Caco-2 (cell line): Measurements from ENCODE around the gene C2orf72. TPM values are rescaled to one million over a fixed set of nuclear protein-coding genes. Genes with fewer than 3 reads are reported as not detected.

Experiments
- BruUV-seq: library from RNA; stranded (reverse); fragments of 400-500 nt; replicated peaks from 2 replicates; lab custom pipeline; 2021; lab: Mats Ljungman, UMichigan
- CTCF ChIA-PET: fragments of 300-600 bp; sonication (Branson Sonifier 250); formaldehyde crosslinking; loops from one replicate; lab custom pipeline; 2022; ENCODE audit warnings: antibody characterized with exemption; lab: Charles Lee
- POLR2A ChIA-PET: fragments of 300-600 bp; sonication (Branson Sonifier 250); formaldehyde crosslinking; loops from one replicate; lab custom pipeline; 2022; ENCODE audit warnings: antibody characterized with exemption; lab: Charles Lee
- DNase-seq, 2 experiments: peaks; one replicate each; pipeline versions ENCODE4 v3.0.0 to v3.0.0-alpha.2; 2020 to 2022
- H3K27me3 ChIP-seq: replicated peaks from 2 replicates; pipeline ENCODE4 v1.6.0; 2011; ENCODE audit warnings: low read length; ENCODE audit not compliant: control insufficient read depth, insufficient read depth
- H3K36me3 ChIP-seq: 2 replicates; pipeline ENCODE4 v1.5.1; 2011; ENCODE audit warnings: low read length; ENCODE audit not compliant: control insufficient read depth, insufficient read depth
- H3K4me1 ChIP-seq: fragments of 250-450 bp; sonication (Bioruptor Pico); 2 replicates; pipeline ENCODE4 v1.5.1; 2020; ENCODE audit warnings: mild to moderate bottlenecking
- H3K4me3 ChIP-seq: 2 replicates; pipeline ENCODE4 v1.5.1; 2011; ENCODE audit warnings: low read depth, mild to moderate bottlenecking, control low read depth, low read length
- H3K9me3 ChIP-seq: fragments of 250-450 bp; sonication (Bioruptor Pico); 2 replicates; pipeline ENCODE4 v1.5.1; 2020; ENCODE audit warnings: mild to moderate bottlenecking, moderate library complexity
- H3K27ac Mint-ChIP-seq: one replicate; pipeline ENCODE4 v1.8.0; 2022; ENCODE audit warnings: mixed read lengths; ENCODE audit not compliant: unreplicated experiment
- H3K27me3 Mint-ChIP-seq: one replicate; pipeline ENCODE4 v1.8.0; 2022; ENCODE audit warnings: mixed read lengths; ENCODE audit not compliant: insufficient read depth, unreplicated experiment
- H3K36me3 Mint-ChIP-seq: one replicate; pipeline ENCODE4 v1.8.0; 2022; ENCODE audit warnings: mild to moderate bottlenecking, mixed read lengths; ENCODE audit not compliant: insufficient read depth, unreplicated experiment
- H3K4me1 Mint-ChIP-seq: one replicate; pipeline ENCODE4 v1.8.0; 2022; ENCODE audit warnings: low read depth, mixed read lengths; ENCODE audit not compliant: unreplicated experiment
- H3K4me3 Mint-ChIP-seq: one replicate; pipeline ENCODE4 v1.8.0; 2022; ENCODE audit warnings: mild to moderate bottlenecking, moderate library complexity, mixed read lengths; ENCODE audit not compliant: unreplicated experiment
- H3K9me3 Mint-ChIP-seq: one replicate; pipeline ENCODE4 v1.8.0; 2022; ENCODE audit warnings: mixed read lengths; ENCODE audit not compliant: unreplicated experiment
- intact Hi-C: fragments of 100-400 bp; cut with micrococcal nuclease; formaldehyde crosslinking; loops from one replicate; pipeline ENCODE4 v1.10.0; 2022; ENCODE audit not compliant: unreplicated experiment
- total RNA-seq: library from RNA; stranded (reverse); gene quantifications from 2 replicates; pipeline ENCODE4 v1.2.3, GENCODE V29; 2022
- TF ChIP-seq, protein P1 (sequence below), 2 experiments: fragments of 200-600 bp in 1 of 2; IDR thresholded peaks; 1 replicate in 1 of 2; 2 replicates in 1 of 2; pipeline versions ENCODE4 v1.5.1 to v1.8.0; 2011 to 2022; ENCODE audit warnings: antibody characterized with exemption in 1 of 2, control low read depth in 1 of 2, inconsistent platforms in 1 of 2, low read depth in 1 of 2, low read length in 1 of 2, mild to moderate bottlenecking in 1 of 2, moderate library complexity in 1 of 2; ENCODE audit not compliant: insufficient read depth in 1 of 2, severe bottlenecking in 1 of 2, unreplicated experiment in 1 of 2

The C2orf72 gene
- total RNA-seq, 1 experiment from 2014 or later: 105 TPM

DNA sequence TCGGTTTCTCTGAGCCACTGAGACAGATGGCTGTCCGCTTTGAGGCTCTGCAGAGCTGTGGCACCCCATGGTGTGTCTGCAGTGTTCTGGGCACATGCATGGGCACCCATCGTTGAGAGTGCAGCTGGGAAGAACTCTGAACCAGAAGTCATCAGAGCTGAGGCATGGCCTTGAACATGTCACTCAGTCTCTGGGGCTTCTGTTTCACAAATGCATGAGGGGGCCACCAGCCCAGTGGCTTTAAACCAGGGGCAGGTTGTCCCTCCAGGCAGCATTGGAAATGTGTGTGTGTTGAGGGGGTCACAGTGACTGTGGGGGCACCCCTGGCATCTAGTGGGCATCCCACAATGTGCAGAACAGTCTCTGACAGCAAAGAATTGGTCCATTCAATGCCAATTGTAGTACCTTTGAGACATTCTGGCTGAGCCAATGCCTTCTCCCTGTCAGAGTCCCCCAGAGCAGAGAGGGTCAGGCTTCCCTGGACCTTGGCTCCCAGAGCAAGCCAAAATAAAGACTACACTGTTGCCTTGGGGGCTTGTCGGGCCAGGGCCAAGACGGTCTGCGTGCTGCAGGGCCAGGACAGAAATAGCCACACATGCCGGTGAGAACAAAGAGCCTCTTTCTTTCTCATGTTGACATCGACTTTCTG is 10.1 kb downstream of the C2orf72 start:
- Histone ChIP-seq H3K4me3 (no peak overlapping the region), H3K36me3 (0 out of 2 replicates have a peak, but pooled peaks cover 3% of the 10 kb centered on the region), H3K27me3 (no peaks in the 10 kb centered on the region), H3K9me3 (no peaks in the 10 kb centered on the region), H3K4me1 (peaks cover 45% of the 10 kb centered on the region)
- Mint-ChIP-seq H3K4me3 (no peak overlapping the region), H3K4me1 (no peaks in the 10 kb centered on the region), H3K9me3 (no peaks in the 10 kb centered on the region), H3K27me3 (no peaks in the 10 kb centered on the region), H3K27ac (no peak overlapping the region), H3K36me3 (peaks cover 56% of the 10 kb centered on the region)
- DNase-seq: no peak
- POLR2A ChIA-PET: interaction anchor here (1.0 kb wide), 1 partner anchor 40 kb away, joined by 3 read pairs; no protein-coding TSS in a partner anchor
- TF ChIP-seq, protein P1, sequence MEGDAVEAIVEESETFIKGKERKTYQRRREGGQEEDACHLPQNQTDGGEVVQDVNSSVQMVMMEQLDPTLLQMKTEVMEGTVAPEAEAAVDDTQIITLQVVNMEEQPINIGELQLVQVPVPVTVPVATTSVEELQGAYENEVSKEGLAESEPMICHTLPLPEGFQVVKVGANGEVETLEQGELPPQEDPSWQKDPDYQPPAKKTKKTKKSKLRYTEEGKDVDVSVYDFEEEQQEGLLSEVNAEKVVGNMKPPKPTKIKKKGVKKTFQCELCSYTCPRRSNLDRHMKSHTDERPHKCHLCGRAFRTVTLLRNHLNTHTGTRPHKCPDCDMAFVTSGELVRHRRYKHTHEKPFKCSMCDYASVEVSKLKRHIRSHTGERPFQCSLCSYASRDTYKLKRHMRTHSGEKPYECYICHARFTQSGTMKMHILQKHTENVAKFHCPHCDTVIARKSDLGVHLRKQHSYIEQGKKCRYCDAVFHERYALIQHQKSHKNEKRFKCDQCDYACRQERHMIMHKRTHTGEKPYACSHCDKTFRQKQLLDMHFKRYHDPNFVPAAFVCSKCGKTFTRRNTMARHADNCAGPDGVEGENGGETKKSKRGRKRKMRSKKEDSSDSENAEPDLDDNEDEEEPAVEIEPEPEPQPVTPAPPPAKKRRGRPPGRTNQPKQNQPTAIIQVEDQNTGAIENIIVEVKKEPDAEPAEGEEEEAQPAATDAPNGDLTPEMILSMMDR (IDR thresholded peaks at IDR 0.05; ENCODE audit: insufficient read depth in 1 of 2, low read depth in 1 of 2, low read length in 1 of 2, severe bottlenecking in 1 of 2, unreplicated experiment in 1 of 2): no peak
- intact Hi-C loops: no loop called here
- CTCF ChIA-PET: no interaction called here
- BruUV-seq: no TSS peak

DNA sequence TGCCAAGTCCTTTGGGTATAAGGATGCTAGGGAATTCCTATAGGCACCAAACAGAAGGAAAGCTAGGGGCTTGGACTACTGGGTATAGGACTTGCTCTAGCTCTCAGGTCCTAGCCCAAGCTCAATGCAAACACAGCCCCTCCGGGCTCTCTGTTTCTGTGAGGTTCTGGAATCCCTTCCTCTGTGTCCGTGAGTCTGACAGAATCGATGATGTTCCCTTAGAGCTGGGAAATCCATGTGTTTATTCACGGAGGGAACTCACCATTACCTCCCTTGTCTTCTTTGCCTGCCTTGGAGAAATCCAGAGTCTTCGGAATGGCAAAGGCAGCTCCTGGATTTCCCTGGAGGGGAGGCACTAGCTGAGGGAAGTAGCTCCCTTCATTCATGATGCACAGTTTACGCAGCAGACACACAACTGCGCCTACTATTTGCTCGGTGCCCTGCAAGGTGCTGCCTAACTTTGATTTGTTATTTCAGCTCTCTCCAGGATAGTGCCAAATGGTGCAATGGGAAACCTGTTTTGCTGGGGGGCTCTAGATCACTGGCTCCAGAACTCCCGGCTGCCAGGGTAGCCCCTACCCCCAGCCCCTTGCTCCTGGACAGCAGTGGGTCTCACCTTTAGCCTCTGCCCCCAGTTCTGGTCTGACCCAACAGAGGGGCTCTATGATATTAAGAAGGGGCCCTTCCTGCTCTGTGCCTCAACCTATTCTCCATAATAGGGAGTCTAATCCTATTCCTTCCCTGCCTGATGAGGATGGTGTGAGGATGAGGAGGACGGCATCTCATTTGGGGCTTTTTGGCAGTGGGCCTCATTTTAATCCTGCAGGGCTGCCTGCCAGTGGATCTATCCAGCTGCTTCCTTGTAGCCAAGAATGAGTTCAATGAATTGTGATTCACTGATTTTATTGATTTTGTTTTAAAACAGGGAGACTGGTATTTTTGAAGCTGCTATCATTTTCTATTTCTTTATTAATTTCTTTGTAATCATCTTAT is 10.9 kb downstream of the C2orf72 start:
- H3K27me3 ChIP-seq: no peaks in the 10 kb centered on the region
- TF ChIP-seq, protein P1 (IDR thresholded peaks at IDR 0.05; ENCODE audit: insufficient read depth in 1 of 2, low read depth in 1 of 2, low read length in 1 of 2, severe bottlenecking in 1 of 2, unreplicated experiment in 1 of 2): no peak
- H3K9me3 ChIP-seq: no peaks in the 10 kb centered on the region
- no peak overlapping the region for H3K4me3 ChIP-seq
- Mint-ChIP-seq H3K4me3 (no peak overlapping the region), H3K36me3 (peaks cover 56% of the 10 kb centered on the region), H3K4me1 (no peaks in the 10 kb centered on the region), H3K27ac (no peak overlapping the region), H3K9me3 (no peaks in the 10 kb centered on the region), H3K27me3 (no peaks in the 10 kb centered on the region)
- peaks cover 45% of the 10 kb centered on the region for H3K4me1 ChIP-seq
- DNase-seq: no peak
- CTCF ChIA-PET: no interaction called here
- 0 out of 2 replicates have a peak, but pooled peaks cover 3% of the 10 kb centered on the region for H3K36me3 ChIP-seq
- POLR2A ChIA-PET: interaction anchor here (1.0 to 2.7 kb wide), 2 partner anchors 41 kb away, joined by 3 to 15 read pairs; no protein-coding TSS in a partner anchor
- BruUV-seq: TSS peak; percentile 1
- intact Hi-C loops: no loop called here
